GM12891 (cell line): Measurements from ENCODE around the gene ST6GAL2.

Experiments
- POLR2A ChIP-seq: IDR thresholded peaks from 2 replicates; pipeline ENCODE4 v1.6.1; 2011; ENCODE audit warnings: low read depth, low read length, control low read depth
- POLR2AphosphoS5 ChIP-seq: IDR thresholded peaks from 2 replicates; pipeline ENCODE4 v1.6.1; 2011; ENCODE audit warnings: low read depth, low read length, control low read depth
- TAF1 ChIP-seq: IDR thresholded peaks from 2 replicates; pipeline ENCODE4 v1.6.1; 2011; ENCODE audit warnings: low read depth, low read length, control low read depth

GRCh38 chr2:106792671-106793070, 93.3 kb downstream of the ST6GAL2 start:
- no peak for TF ChIP-seq POLR2AphosphoS5
- TF ChIP-seq POLR2A = no peak
- no peak for TF ChIP-seq TAF1
